ENCODE results near the gene MVB12B.
"Not testable (repeated sequence)": the region's sequence is repeated elsewhere in the genome, so short reads cannot be mapped to it uniquely, and the experiment has no call there.

The MVB12B gene

DNA sequence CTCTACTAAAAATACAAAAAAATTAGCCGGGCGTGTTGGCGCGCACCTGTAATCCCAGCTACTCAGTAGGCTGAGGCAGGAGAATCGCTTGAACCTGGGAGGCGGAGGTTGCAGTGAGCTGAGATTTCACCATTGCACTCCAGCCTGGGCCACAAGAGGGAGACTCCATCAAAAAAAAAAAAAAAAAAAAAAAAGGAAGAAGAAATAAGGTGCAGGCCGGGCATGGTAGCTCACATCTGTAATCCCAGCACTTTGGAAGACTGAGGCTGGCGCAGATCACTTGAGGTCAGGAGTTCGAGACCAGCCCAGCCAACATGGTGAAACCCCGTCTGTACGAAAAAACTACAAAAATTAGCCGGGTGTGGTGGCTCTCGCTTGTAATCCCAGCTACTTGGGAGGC, 228.8 kb downstream of the MVB12B start:
- H3K4me1 ChIP-seq (ENCODE audit: insufficient read depth, low read length, poor library complexity, severe bottlenecking), result peaks cover 14% of the 10 kb centered on the region
- H3K9me3 ChIP-seq (ENCODE audit: insufficient read depth, low read depth, low read length); H3K4me3 ChIP-seq (ENCODE audit: low read length, poor library complexity, severe bottlenecking); H4K20me1 ChIP-seq (ENCODE audit: insufficient read depth, low read length, poor library complexity, severe bottlenecking); H3K9ac ChIP-seq (ENCODE audit: low read depth, low read length, poor library complexity, severe bottlenecking); H3F3A ChIP-seq (ENCODE audit: low read depth); H2AFZ ChIP-seq (ENCODE audit: low read length); H3K36me3 ChIP-seq (ENCODE audit: insufficient read depth, low read length); H3K27me3 ChIP-seq (ENCODE audit: insufficient read depth, low read length, poor library complexity, severe bottlenecking); H3K4me2 ChIP-seq (ENCODE audit: low read depth, low read length, poor library complexity, severe bottlenecking); H3K9me2 ChIP-seq (replicated peaks; ENCODE audit: low read depth, low read length); H3K79me2 ChIP-seq (ENCODE audit: insufficient read depth, low read length): not testable (repeated sequence)
- TF ChIP-seq, protein P1, sequence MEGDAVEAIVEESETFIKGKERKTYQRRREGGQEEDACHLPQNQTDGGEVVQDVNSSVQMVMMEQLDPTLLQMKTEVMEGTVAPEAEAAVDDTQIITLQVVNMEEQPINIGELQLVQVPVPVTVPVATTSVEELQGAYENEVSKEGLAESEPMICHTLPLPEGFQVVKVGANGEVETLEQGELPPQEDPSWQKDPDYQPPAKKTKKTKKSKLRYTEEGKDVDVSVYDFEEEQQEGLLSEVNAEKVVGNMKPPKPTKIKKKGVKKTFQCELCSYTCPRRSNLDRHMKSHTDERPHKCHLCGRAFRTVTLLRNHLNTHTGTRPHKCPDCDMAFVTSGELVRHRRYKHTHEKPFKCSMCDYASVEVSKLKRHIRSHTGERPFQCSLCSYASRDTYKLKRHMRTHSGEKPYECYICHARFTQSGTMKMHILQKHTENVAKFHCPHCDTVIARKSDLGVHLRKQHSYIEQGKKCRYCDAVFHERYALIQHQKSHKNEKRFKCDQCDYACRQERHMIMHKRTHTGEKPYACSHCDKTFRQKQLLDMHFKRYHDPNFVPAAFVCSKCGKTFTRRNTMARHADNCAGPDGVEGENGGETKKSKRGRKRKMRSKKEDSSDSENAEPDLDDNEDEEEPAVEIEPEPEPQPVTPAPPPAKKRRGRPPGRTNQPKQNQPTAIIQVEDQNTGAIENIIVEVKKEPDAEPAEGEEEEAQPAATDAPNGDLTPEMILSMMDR (conservative IDR thresholded peaks at IDR 0.05; ENCODE audit: low read length), result peak; percentile 24

Data from Loucy (cell line).